Pancreas (tissue), 10 donors: ENCODE measurements around the gene EPB41L4A. TPM values are rescaled to one million over a fixed set of nuclear protein-coding genes. Genes with fewer than 3 reads are reported as not detected.

Source experiments
- ATAC-seq, 4 donors: fragments of 200-7000 bp; cut with Tn5 transposase; one replicate each; pipeline versions ENCODE4 v1.8.0 to v1.9.1; 2020; ENCODE audit warnings: mild to moderate bottlenecking in 4 of 4, moderate library complexity in 4 of 4
- DNase-seq, 6 donors: peaks; one replicate each; pipeline ENCODE4 v3.0.0-alpha.2; 2020
- FAIRE-seq: peaks from 2 replicates; lab custom pipeline; 2012; peaks lifted over from hg19 to GRCh38; lab: Jason Lieb, UNC
- H3K27ac ChIP-seq, 4 donors: fragments of 200-600 bp; sonication (generic); 1 replicate in 3 of 4; 2 replicates in 1 of 4; pipeline versions ENCODE4 v1.5.0 to v1.8.0; 2020
- H3K27me3 ChIP-seq, 4 donors: fragments of 200-600 bp; one replicate each; pipeline ENCODE4 v1.8.0; 2021
- H3K36me3 ChIP-seq, 3 donors: fragments of 200-600 bp; sonication (generic) in 1 of 3; one replicate each; pipeline versions ENCODE4 v1.5.0 to v1.8.0; 2020 to 2021
- H3K4me1 ChIP-seq, 3 donors: fragments of 200-600 bp; one replicate each; pipeline ENCODE4 v1.8.0; 2021
- H3K4me3 ChIP-seq, 4 donors: fragments of 200-600 bp; sonication (generic) in 2 of 4; one replicate each; pipeline versions ENCODE4 v1.5.0 to v1.8.0; 2020 to 2021
- H3K9me3 ChIP-seq, 4 donors: fragments of 200-600 bp; one replicate each; pipeline ENCODE4 v1.8.0; 2021
- WGBS, 2 donors: extraction: QIAGEN DNeasy Blood & Tissue Kit; methylation state at CpG; one replicate each; pipeline ENCODE4 v1.1.7; 2013; 5-methylcytosine and 5-hydroxymethylcytosine counted together
- intact Hi-C, 3 donors: fragments of 100-400 bp; cut with DNase I; formaldehyde crosslinking; loops; one replicate each; pipeline versions ENCODE4 v1.11.1 to v1.14.2; 2022
- polyA plus RNA-seq, 2 donors: library from polyadenylated mRNA; stranded (reverse); fragments of 200-250 nt; gene quantifications; one replicate each; pipeline ENCODE4 v1.2.3, GENCODE V29; 2013
- total RNA-seq, 6 donors: library from RNA; stranded (reverse); fragmentation: NEBNext Ultra II Directional in 4 of 6; extraction: Animal tissue kit (Norgen Biotek cat#: 25700) in 4 of 6; gene quantifications; one replicate each; pipeline versions ENCODE4 v1.2.1 to v1.2.4, GENCODE V29; 2021 to 2023
- TF ChIP-seq, protein P1 (sequence below), 4 donors: fragments of 200-600 bp; sonication (generic) in 3 of 4; IDR thresholded peaks; one replicate each; pipeline versions ENCODE4 v1.5.0 to v1.8.0; 2021; ENCODE audit warnings: antibody characterized with exemption in 4 of 4
- donor health status: healthy with polysubstance abuse.
- donor health status: DM: no; HTN: no; CAD: no; lungs with moderate emphysema.
- donor health status: DM: no; HTN: no; CAD: no.
- donor health status: control.
- donor health status: control.
- donor health status: Bipolar disorder and iron deficiency.
- donor health status: DM: yes; HTN: yes; CAD: no.
- donor health status: DM: no; HTN: no; CAD: no.
- donor health status: DM: no; HTN: no; CAD: no.
- donor health status: DM: yes; HTN: yes; CAD: no.

The EPB41L4A gene
- total and polyA plus RNA-seq, 8 donors, result 4.4 to 23.4 (median 6.9) TPM

GRCh38 chr5:112333331-112333781 is 85.7 kb downstream of the EPB41L4A start:
- no peak for ATAC-seq
- no peak for FAIRE-seq

DNA sequence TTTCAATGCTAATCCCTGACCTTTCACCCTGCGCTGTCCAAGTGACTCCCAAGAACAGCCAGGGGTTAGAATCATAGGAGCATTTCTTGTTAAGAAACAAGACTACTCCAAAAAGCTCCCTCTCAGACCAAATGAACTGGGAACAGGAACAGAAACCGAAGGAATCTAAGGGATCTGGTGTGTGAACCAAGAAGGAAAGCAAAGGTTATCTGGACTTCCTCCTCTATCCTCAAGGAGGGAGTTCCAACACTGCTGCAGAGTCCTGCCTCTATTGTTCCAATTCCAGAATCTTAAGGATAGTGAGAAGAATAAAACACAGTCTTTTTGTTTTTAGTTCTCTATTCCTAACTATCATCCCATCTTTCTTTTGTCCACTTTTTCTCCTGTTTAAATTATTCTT is 87.2 kb downstream of the EPB41L4A start:
- 71 to 89% methylated on average over 2 of the region's 2 CpGs for WGBS, 2 donors
- Histone ChIP-seq H3K27ac (no peak overlapping the region), H3K36me3 (no peaks in the 10 kb centered on the region), H3K9me3 (no peaks in the 10 kb centered on the region), H3K27me3 (no peaks in the 10 kb centered on the region), H3K4me3 (no peak overlapping the region), H3K4me1 (no peaks in the 10 kb centered on the region)
- no peak for FAIRE-seq
- intact Hi-C loops, result no loop called here
- DNase-seq, result no peak
- TF ChIP-seq, protein P1, sequence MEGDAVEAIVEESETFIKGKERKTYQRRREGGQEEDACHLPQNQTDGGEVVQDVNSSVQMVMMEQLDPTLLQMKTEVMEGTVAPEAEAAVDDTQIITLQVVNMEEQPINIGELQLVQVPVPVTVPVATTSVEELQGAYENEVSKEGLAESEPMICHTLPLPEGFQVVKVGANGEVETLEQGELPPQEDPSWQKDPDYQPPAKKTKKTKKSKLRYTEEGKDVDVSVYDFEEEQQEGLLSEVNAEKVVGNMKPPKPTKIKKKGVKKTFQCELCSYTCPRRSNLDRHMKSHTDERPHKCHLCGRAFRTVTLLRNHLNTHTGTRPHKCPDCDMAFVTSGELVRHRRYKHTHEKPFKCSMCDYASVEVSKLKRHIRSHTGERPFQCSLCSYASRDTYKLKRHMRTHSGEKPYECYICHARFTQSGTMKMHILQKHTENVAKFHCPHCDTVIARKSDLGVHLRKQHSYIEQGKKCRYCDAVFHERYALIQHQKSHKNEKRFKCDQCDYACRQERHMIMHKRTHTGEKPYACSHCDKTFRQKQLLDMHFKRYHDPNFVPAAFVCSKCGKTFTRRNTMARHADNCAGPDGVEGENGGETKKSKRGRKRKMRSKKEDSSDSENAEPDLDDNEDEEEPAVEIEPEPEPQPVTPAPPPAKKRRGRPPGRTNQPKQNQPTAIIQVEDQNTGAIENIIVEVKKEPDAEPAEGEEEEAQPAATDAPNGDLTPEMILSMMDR (IDR thresholded peaks at IDR 0.05), result no peak
- ATAC-seq, result no peak

More at GRCh38 chr5:112333331-112333781, 85.7 kb downstream of the EPB41L4A start:
- no peak overlapping the region for H3K27ac ChIP-seq
- intact Hi-C loops, result no loop called here
- no peaks in the 10 kb centered on the region for H3K4me1 ChIP-seq
- no peaks in the 10 kb centered on the region for H3K9me3 ChIP-seq
- 38 to 41% methylated on average over 5 of the region's 5 CpGs for WGBS, 2 donors
- H3K4me3 ChIP-seq, result no peak overlapping the region
- H3K27me3 ChIP-seq, result no peaks in the 10 kb centered on the region
- H3K36me3 ChIP-seq, result no peaks in the 10 kb centered on the region
- TF ChIP-seq, protein P1 (IDR thresholded peaks at IDR 0.05), result no peak
- no peak for DNase-seq

- 37 to 49% methylated on average over 5 of the region's 5 CpGs for WGBS, 2 donors
- Histone ChIP-seq H3K36me3 (no peaks in the 10 kb centered on the region), H3K9me3 (no peaks in the 10 kb centered on the region), H3K27me3 (no peaks in the 10 kb centered on the region), H3K27ac (no peak overlapping the region), H3K4me3 (no peak overlapping the region), H3K4me1 (no peaks in the 10 kb centered on the region)
- TF ChIP-seq, protein P1 (IDR thresholded peaks at IDR 0.05), result no peak
- DNase-seq, result no peak
- intact Hi-C loops, result no loop called here
- peak in 1 of 4 donors; percentile 22 for ATAC-seq
- FAIRE-seq, result no peak
Measured at GRCh38 chr5:112329419-112330090, 89.5 kb downstream of the EPB41L4A start.

GRCh38 chr5:112323166-112323565 is 95.9 kb downstream of the EPB41L4A start:
- Histone ChIP-seq H3K4me1 (no peaks in the 10 kb centered on the region), H3K4me3 (no peak overlapping the region), H3K9me3 (no peaks in the 10 kb centered on the region), H3K27ac (no peak overlapping the region), H3K36me3 (no peaks in the 10 kb centered on the region), H3K27me3 (no peaks in the 10 kb centered on the region)
- intact Hi-C loops, result no loop called here
- no peak for ATAC-seq
- DNase-seq, result no peak
- no peak for FAIRE-seq
- TF ChIP-seq, protein P1 (IDR thresholded peaks at IDR 0.05), result no peak

GRCh38 chr5:112320408-112320807 is 98.7 kb downstream of the EPB41L4A start:
- TF ChIP-seq, protein P1 (IDR thresholded peaks at IDR 0.05), result no peak
- Histone ChIP-seq H3K9me3 (no peaks in the 10 kb centered on the region), H3K4me1 (peaks cover 0 to 11% (median 0%) of the 10 kb centered on the region in 3 donors), H3K36me3 (no peaks in the 10 kb centered on the region), H3K27me3 (no peaks in the 10 kb centered on the region), H3K27ac (no peak overlapping the region), H3K4me3 (no peak overlapping the region)
- WGBS, 2 donors, result 73 to 81% methylated on average over 3 of the region's 3 CpGs
- FAIRE-seq, result no peak
- ATAC-seq, result no peak
- intact Hi-C loops, result no loop called here
- no peak for DNase-seq
